ENCODE measurements around the gene PUS7. TPM values are rescaled to one million over a fixed set of nuclear protein-coding genes. Genes with fewer than 3 reads are reported as not detected.
"Not testable (repeated sequence)": the region's sequence is repeated elsewhere in the genome, so short reads cannot be mapped to it uniquely, and the experiment has no call there.

Gene PUS7
- total RNA-seq, 1 donor from 2014 or later, result 8.4 TPM

DNA sequence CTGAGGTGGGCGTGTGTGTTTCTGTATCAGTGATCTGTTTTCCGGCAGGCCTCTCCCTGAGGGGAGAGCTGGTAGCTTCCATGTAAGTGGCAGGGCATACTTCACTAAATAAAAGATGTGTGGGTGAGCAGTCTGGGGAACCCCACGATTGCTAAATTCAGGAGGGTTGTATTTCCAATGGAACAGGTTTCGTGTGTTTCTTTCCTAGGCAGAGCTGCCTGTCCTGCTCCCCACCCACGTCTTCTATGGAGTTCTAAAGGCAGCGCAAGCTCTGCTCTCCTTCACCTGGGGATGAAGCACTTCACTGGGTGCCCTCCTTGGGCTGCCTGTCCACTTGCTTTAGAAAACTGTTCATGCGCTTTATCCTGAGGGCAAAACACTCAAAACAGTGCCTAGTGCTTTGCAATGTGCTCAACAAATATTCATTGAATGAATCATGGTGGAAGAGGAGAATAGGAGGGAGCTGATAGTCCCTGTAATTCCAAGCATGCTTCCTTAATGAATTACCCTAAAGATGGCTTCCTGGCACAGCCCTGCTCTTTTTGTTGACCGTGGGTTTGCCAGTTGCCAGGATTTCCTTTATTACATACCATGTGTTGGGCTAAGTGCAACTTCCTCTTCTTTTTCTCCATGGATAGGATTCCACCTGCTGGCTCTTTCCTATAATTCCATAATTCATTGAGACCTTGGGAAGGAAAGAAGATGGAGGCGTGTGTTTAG lies 82.7 kb downstream of the PUS7 start:
- TF ChIP-seq, protein P1, sequence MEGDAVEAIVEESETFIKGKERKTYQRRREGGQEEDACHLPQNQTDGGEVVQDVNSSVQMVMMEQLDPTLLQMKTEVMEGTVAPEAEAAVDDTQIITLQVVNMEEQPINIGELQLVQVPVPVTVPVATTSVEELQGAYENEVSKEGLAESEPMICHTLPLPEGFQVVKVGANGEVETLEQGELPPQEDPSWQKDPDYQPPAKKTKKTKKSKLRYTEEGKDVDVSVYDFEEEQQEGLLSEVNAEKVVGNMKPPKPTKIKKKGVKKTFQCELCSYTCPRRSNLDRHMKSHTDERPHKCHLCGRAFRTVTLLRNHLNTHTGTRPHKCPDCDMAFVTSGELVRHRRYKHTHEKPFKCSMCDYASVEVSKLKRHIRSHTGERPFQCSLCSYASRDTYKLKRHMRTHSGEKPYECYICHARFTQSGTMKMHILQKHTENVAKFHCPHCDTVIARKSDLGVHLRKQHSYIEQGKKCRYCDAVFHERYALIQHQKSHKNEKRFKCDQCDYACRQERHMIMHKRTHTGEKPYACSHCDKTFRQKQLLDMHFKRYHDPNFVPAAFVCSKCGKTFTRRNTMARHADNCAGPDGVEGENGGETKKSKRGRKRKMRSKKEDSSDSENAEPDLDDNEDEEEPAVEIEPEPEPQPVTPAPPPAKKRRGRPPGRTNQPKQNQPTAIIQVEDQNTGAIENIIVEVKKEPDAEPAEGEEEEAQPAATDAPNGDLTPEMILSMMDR (IDR thresholded peaks at IDR 0.05), result no peak
- H3K9me3 ChIP-seq, result no peaks in the 10 kb centered on the region
- no peak overlapping the region for H3K4me3 ChIP-seq
- no peaks in the 10 kb centered on the region for H3K27me3 ChIP-seq (ENCODE audit: low read depth)
- no peaks in the 10 kb centered on the region for H3K36me3 ChIP-seq
- ATAC-seq (peak; percentile 74 to 87), DNase-seq (no peak)
- intact Hi-C loops (cut with DNase I), result no loop called here
- no peaks in the 10 kb centered on the region for H3K4me1 ChIP-seq
- H3K27ac ChIP-seq, result no peak overlapping the region

DNA sequence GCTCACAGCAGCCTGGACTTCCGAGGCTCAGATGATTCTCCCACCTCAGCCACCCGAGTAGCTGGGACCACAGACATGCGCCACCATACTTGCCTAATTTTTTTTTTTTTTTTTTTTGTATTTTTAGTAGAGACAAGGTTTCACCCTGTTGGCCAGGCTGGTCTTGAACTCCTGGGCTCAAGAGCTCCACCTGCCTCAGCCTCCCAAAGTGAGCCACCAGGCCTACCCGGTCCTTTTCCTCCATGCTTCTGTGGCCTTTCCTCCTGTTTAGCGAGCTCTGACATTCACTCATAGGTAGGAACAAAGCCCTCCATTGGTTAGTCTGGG lies 83.3 kb downstream of the PUS7 start:
- no peaks in the 10 kb centered on the region for H3K36me3 ChIP-seq
- H3K4me1 ChIP-seq, result no peaks in the 10 kb centered on the region
- DNase-seq, result no peak
- ATAC-seq, result no peak
- intact Hi-C loops (cut with DNase I), result no loop called here
- no peak overlapping the region for H3K4me3 ChIP-seq
- no peaks in the 10 kb centered on the region for H3K27me3 ChIP-seq (ENCODE audit: low read depth)
- TF ChIP-seq, protein P1 (IDR thresholded peaks at IDR 0.05), result no peak
- no peaks in the 10 kb centered on the region for H3K9me3 ChIP-seq
- H3K27ac ChIP-seq, result no peak overlapping the region

DNA sequence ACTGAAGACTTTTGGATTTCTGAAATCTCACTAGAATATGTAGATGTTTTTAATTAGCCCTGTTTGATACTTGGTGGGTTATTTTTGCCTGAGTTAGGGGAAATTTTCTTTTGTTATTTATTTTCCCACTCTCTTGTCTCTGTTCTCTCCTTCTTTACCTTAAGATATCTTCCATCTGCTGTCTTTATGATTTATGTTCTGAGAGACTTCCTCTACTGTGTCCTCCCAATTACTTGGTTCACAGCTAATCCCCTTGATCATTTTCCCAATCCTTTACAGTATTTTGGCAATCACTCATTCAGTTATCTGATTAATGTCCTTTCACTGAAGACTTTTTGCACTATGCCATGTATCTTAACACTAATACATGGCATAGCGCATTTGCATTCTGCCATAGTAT lies 83.8 kb downstream of the PUS7 start:
- no peaks in the 10 kb centered on the region for H3K4me1 ChIP-seq
- H3K4me3 ChIP-seq, result no peak overlapping the region
- DNase-seq, result no peak
- no peaks in the 10 kb centered on the region for H3K9me3 ChIP-seq
- TF ChIP-seq, protein P1 (IDR thresholded peaks at IDR 0.05), result no peak
- no peak overlapping the region for H3K27ac ChIP-seq
- intact Hi-C loops (cut with DNase I), result no loop called here
- no peaks in the 10 kb centered on the region for H3K36me3 ChIP-seq
- no peak for ATAC-seq
- H3K27me3 ChIP-seq (ENCODE audit: low read depth), result no peaks in the 10 kb centered on the region

DNA sequence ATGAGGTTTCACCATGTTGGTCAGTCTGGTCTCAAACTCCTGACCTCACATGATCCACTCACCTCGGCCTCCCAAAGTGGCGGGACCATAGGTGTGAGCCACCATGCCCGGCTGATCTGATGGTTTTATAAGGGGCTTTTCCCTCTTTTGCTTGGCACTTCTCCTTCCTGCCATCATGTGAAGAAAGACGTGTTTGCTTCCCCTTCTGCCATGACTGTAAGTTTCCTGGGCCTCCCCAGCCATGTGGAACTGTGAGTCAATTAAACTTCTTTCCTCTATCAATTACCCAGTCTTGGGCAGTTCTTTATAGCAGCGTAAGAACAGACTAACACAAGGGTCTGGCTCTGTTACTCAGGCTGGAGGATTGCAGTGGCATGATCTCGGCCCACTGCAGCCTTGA lies 84.7 kb downstream of the PUS7 start:
- H3K4me1 ChIP-seq; DNase-seq; H3K27me3 ChIP-seq (ENCODE audit: low read depth); H3K36me3 ChIP-seq; ATAC-seq; H3K4me3 ChIP-seq; intact Hi-C loops (cut with DNase I); H3K9me3 ChIP-seq; H3K27ac ChIP-seq: not testable (repeated sequence)

DNA sequence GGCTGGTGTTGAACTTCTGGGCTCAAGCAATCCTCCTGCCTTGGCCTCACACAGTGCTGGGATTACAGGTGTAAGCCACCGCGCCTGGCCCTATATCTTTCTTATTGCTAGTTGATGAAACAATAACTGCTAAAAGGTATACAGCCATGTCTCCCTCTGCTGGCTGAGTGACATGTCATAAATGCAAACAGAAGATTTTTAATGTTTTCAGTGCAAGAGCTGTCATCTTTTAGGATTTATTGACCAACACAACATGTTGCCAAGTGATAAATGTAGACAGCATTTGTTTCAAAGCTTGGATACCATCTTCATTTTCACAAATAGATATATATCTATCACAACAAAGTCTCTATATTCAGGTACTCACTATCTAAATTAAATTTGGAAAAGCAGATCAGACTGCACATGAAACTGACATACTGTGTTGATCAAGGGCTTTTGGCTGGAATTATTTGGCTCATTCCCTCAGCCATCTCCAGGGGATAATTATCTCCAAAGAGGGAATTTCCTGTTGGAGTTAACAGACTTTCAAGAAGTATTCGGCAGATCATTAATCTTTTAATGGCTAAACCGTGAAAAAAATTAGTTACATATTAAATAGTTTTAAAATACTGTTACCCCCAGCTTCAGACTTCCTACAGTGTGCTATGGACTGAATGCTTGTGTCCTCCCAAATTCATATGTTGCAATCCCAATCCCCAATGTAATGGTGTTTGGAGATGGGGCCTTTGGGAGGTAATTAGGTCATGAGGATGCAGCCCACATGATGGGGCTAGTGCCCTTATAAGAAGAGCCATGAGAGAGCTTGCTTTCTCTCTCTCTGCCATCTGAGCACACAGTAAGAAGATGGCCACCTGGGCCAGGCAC lies 92.1 kb downstream of the PUS7 start:
- Histone ChIP-seq H3K27ac (no peak overlapping the region), H3K4me3 (no peak overlapping the region), H3K4me1 (peaks cover 7% of the 10 kb centered on the region), H3K27me3 (ENCODE audit: low read depth) (no peaks in the 10 kb centered on the region), H3K9me3 (no peaks in the 10 kb centered on the region), H3K36me3 (no peaks in the 10 kb centered on the region)
- DNase-seq (no peak), ATAC-seq (peak; percentile 55 to 57)
- TF ChIP-seq, protein P1 (IDR thresholded peaks at IDR 0.05), result peak; percentile 50
- intact Hi-C loops (cut with DNase I), result no loop called here

DNA sequence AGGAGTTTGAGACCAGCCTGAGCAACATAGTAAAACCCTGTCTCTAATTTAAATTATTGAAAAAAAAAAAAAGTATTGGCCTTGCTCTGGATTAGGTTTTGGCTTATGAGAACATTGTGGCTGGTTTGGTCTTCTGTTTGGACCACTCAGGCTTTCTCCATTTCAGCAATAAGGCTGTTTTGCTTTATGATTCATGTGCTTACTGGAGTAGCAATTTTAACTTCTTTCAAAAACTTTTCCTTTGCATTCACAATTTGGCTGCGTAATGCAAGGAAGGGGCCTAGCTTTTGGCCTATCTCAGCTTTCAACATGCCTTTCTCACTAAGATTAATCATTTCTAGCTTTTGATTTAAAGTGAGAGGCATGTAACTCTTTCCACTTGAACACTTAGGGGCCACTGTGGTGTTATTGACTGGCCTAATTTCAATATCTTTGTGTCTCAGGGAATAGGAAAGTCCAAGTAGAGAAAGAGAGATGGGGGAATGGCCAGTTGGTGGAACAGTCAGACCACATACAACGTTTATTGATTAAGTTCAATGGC lies 95.4 kb downstream of the PUS7 start:
- no peak for ATAC-seq
- Histone ChIP-seq H3K9me3 (no peaks in the 10 kb centered on the region), H3K4me3 (no peak overlapping the region), H3K27me3 (ENCODE audit: low read depth) (no peaks in the 10 kb centered on the region), H3K36me3 (no peaks in the 10 kb centered on the region), H3K4me1 (peaks cover 7% of the 10 kb centered on the region), H3K27ac (no peak overlapping the region)
- intact Hi-C loops (cut with DNase I), result no loop called here
- TF ChIP-seq, protein P1 (IDR thresholded peaks at IDR 0.05), result no peak
- no peak for DNase-seq

Data from lower lobe of right lung (tissue), 2 donors.